HL-60 (cell line): ENCODE results near the gene HPN.

Experiments
- GABPA ChIP-seq: IDR thresholded peaks from 2 replicates; pipeline ENCODE4 v1.6.1; 2012; ENCODE audit warnings: low read depth
- POLR2AphosphoS5 ChIP-seq: IDR thresholded peaks from 2 replicates; pipeline ENCODE4 v1.6.1; 2012; ENCODE audit warnings: low read depth
- TF ChIP-seq, protein P1 (sequence below): IDR thresholded peaks from one replicate; pipeline ENCODE4 v1.5.1; 2011; ENCODE audit warnings: low read length, control low read depth, inconsistent platforms; ENCODE audit not compliant: insufficient read depth

DNA sequence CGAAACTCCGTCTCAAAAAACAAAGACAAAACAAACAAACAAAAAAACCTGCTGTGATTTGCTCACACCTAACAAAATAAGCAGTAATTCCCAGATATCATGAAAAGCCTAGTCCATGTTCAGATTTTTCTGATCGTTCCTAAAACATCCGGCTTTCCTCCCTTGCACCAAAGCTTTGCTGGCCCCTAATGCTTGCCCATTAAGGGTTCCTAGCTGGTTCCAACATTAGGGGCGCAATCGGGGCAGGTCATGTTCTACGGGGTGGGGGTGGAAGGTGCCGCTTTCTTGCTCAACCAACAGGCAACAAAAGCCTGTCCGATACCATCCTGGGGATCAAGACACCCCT is 48.6 kb downstream of the HPN start:
- no peak for TF ChIP-seq POLR2AphosphoS5
- TF ChIP-seq, protein P1, sequence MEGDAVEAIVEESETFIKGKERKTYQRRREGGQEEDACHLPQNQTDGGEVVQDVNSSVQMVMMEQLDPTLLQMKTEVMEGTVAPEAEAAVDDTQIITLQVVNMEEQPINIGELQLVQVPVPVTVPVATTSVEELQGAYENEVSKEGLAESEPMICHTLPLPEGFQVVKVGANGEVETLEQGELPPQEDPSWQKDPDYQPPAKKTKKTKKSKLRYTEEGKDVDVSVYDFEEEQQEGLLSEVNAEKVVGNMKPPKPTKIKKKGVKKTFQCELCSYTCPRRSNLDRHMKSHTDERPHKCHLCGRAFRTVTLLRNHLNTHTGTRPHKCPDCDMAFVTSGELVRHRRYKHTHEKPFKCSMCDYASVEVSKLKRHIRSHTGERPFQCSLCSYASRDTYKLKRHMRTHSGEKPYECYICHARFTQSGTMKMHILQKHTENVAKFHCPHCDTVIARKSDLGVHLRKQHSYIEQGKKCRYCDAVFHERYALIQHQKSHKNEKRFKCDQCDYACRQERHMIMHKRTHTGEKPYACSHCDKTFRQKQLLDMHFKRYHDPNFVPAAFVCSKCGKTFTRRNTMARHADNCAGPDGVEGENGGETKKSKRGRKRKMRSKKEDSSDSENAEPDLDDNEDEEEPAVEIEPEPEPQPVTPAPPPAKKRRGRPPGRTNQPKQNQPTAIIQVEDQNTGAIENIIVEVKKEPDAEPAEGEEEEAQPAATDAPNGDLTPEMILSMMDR, result no peak
- no peak for TF ChIP-seq GABPA
